ENCODE data around the gene EPB41L5. TPM values are rescaled to one million over a fixed set of nuclear protein-coding genes. Genes with fewer than 3 reads are reported as not detected.

The EPB41L5 gene
- total and polyA plus RNA-seq, 7 donors, result 8.2 to 24.3 (median 16.9) TPM

GRCh38 chr2:120206022-120206581, 193.2 kb downstream of the EPB41L5 start:
- Histone ChIP-seq H3K27me3 (no peaks in the 10 kb centered on the region), H3K9me3 (no peaks in the 10 kb centered on the region), H3K4me3 (no peak overlapping the region), H3K36me3 (no peaks in the 10 kb centered on the region), H3K4me1 (peaks cover 0 to 5% (median 0%) of the 10 kb centered on the region in 4 donors), H3K27ac (no peak overlapping the region)
- 64 to 75% methylated on average over 8 of the region's 8 CpGs for WGBS, 2 donors
- DNase-seq, result no peak
- TF ChIP-seq, protein P1, sequence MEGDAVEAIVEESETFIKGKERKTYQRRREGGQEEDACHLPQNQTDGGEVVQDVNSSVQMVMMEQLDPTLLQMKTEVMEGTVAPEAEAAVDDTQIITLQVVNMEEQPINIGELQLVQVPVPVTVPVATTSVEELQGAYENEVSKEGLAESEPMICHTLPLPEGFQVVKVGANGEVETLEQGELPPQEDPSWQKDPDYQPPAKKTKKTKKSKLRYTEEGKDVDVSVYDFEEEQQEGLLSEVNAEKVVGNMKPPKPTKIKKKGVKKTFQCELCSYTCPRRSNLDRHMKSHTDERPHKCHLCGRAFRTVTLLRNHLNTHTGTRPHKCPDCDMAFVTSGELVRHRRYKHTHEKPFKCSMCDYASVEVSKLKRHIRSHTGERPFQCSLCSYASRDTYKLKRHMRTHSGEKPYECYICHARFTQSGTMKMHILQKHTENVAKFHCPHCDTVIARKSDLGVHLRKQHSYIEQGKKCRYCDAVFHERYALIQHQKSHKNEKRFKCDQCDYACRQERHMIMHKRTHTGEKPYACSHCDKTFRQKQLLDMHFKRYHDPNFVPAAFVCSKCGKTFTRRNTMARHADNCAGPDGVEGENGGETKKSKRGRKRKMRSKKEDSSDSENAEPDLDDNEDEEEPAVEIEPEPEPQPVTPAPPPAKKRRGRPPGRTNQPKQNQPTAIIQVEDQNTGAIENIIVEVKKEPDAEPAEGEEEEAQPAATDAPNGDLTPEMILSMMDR (IDR thresholded peaks at IDR 0.05), result peak in 1 of 4 experiments; percentile 19
- TF ChIP-seq EP300 (IDR thresholded peaks at IDR 0.05), result no peak
- intact Hi-C loops (cut with DNase I), result loop anchor here (5.0 kb wide), 1 partner anchor 106 kb away; no protein-coding TSS in a partner anchor

DNA sequence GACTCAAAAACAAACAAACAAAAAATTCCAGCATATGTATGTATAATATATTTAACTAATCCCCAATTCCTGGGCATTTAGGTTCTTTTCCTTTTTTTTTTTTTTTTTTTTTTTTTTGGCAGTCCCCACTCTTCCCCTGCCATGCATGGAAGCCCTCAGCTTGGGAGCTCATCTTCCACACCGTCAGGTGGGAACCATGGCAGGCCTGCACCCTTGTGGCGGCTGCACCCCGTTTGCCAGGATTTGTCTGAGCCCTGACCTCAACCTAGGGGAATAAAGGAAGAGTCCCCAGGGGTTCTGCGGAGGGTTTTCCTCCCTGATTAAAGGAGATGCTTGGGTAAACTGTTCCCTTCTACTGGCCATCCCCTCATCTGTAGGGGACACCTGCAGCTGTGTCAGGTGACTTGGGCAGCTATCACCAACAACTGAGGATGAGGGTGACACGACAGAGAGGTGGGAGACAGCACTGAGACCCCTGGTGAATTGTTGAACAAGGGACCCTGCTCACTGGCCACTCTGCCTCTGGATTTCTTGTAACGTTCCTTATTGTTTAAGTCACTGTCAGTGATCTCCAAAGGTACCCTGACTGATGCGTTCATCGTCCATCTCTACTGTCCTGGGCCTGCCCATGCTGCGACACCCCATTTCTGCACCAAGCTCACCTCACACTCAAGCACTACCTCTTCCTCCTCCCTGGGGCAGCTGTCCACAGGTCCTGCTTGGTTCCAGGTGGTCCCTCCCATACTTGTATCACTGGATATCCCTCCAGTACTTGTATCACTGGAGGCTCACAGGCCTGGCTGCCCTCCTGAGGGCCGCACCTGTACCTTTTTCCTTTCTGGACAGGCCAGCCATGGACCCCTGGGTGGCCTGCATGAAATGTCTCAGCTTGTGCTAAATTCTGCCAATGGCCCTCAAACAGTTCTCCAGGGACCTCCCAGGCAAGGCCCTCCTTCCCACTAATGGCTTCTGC, 195.8 kb downstream of the EPB41L5 start:
- Histone ChIP-seq H3K36me3 (no peaks in the 10 kb centered on the region), H3K9me3 (no peaks in the 10 kb centered on the region), H3K4me3 (no peak overlapping the region), H3K27me3 (no peaks in the 10 kb centered on the region), H3K27ac (no peak overlapping the region), H3K4me1 (peaks cover 0 to 2% (median 0%) of the 10 kb centered on the region in 4 donors)
- TF ChIP-seq POLR2AphosphoS5 (IDR thresholded peaks at IDR 0.05) (no peak), POLR2A (IDR thresholded peaks at IDR 0.05) (no peak), EP300 (IDR thresholded peaks at IDR 0.05) (no peak)
- TF ChIP-seq, protein P1 (IDR thresholded peaks at IDR 0.05), result no peak
- WGBS, 2 donors, result 92 to 95% methylated on average over 10 of the region's 10 CpGs
- intact Hi-C loops (cut with DNase I), result loop anchor here (5.0 kb wide), 1 partner anchor 104 kb away; no protein-coding TSS in a partner anchor
- no peak for DNase-seq

DNA sequence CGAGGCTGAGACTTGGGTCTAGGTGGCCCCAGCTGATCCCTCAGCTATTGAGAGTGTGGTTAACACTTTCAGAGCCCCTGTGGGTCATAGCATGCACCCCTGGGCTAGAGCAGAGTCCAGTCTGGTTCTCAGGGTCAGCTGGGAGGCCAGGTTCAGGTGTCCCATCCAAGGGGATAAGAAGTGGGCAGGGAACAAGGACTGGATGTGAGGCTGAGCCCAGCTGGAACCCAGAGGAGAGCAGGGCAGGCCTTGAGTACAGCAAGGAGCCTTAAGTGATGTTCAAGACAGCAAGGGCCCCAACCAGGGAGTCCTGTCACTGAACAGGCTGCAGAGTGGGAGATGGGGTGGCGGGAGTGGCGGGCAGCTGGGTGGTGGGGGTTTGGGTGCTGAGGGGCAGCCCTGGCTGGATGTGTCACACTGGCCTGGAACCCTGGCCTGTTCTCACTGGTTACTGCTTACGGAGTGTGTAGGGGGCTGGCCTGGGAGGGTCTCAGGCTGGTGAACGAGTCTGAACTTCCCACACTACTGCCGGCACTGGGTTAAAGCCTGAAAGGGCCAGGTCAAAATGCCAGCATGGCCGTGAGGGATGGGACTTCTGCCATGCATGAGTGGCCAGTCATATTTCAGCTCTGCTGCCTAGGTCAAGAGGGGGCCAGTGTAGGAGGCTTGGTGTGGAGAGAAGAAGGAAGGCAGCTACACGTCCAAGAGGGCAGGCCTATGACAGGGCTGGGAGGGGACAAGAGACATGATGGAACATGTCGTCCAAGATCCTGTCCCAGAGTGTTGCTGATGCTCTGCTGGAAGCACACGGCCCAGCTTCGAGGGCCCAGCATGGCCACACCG, 196.8 kb downstream of the EPB41L5 start:
- Histone ChIP-seq H3K9me3 (no peaks in the 10 kb centered on the region), H3K4me3 (no peak overlapping the region)
- intact Hi-C loops (cut with DNase I), result loop anchor here (5.0 kb wide), 1 partner anchor 103 kb away; no protein-coding TSS in a partner anchor

DNA sequence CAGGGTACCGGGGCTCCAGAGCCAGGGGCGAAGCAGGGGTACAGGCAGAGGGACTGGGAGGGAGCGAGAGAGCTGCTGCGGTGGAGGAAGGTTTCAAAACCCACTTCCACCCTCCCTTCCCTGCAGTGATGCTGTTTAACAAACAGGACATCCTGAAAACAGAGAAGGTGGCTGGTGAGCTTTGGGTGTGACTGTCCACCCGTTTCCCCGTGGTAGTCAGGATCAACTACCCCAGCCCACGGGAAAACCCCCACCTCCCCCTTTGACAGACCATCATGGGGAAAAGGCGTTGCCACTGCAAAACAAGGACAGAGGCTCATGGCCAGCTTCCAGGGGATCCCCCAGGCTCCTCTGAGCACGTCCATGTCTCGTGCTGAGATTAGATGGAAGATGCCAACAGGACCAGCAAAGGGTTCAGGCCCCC, 197.4 kb downstream of the EPB41L5 start:
- H3K9me3 ChIP-seq, result no peaks in the 10 kb centered on the region
- DNase-seq, result no peak
- no peaks in the 10 kb centered on the region for H3K36me3 ChIP-seq
- WGBS, 2 donors, result 53 to 61% methylated on average over 10 of the region's 10 CpGs
- TF ChIP-seq, protein P1 (IDR thresholded peaks at IDR 0.05), result no peak
- TF ChIP-seq POLR2A (IDR thresholded peaks at IDR 0.05) (no peak), POLR2AphosphoS5 (IDR thresholded peaks at IDR 0.05) (no peak)
- no peak overlapping the region for H3K27ac ChIP-seq
- no peaks in the 10 kb centered on the region for H3K27me3 ChIP-seq
- no peak overlapping the region for H3K4me3 ChIP-seq
- no peaks in the 10 kb centered on the region for H3K4me1 ChIP-seq
- intact Hi-C loops (cut with DNase I), result no loop called here

More for the DNA sequence above, 196.8 kb downstream of the EPB41L5 start:
- H3K27ac ChIP-seq, result no peak overlapping the region
- TF ChIP-seq EP300 (IDR thresholded peaks at IDR 0.05) (no peak), POLR2AphosphoS5 (IDR thresholded peaks at IDR 0.05) (no peak)
- TF ChIP-seq, protein P1 (IDR thresholded peaks at IDR 0.05), result no peak
- no peak for DNase-seq
- H3K4me1 ChIP-seq, result no peaks in the 10 kb centered on the region
- no peaks in the 10 kb centered on the region for H3K27me3 ChIP-seq
- H3K36me3 ChIP-seq, result no peaks in the 10 kb centered on the region
- WGBS, 2 donors, result 84 to 86% methylated on average over 12 of the region's 12 CpGs

Measured in sigmoid colon (tissue), 7 donors.